BLaER1 (cell line): ENCODE results near the gene SVIL.
A peak's percentile ranks its signal among the peaks of the same experiment; 100 is the strongest.
"Not testable (repeated sequence)": the region's sequence is repeated elsewhere in the genome, so short reads cannot be mapped to it uniquely, and the experiment has no call there.

Experiments
- H3K27ac ChIP-seq: shearing (Covaris generic); formaldehyde crosslinking; 2 replicates; pipeline ENCODE4 v1.8.1; 2022
- H3K27me3 ChIP-seq: shearing (Covaris generic); formaldehyde crosslinking; 2 replicates; pipeline ENCODE4 v1.8.1; 2022
- H3K36me3 ChIP-seq: shearing (Covaris generic); formaldehyde crosslinking; 2 replicates; pipeline ENCODE4 v1.8.1; 2022
- H3K4me1 ChIP-seq: shearing (Covaris generic); formaldehyde crosslinking; 2 replicates; pipeline ENCODE4 v1.8.1; 2022
- H3K4me2 ChIP-seq: shearing (Covaris generic); formaldehyde crosslinking; 2 replicates; pipeline ENCODE4 v1.8.1; 2022
- H3K4me3 ChIP-seq: shearing (Covaris generic); formaldehyde crosslinking; 2 replicates; pipeline ENCODE4 v1.8.1; 2022
- H3K9ac ChIP-seq: shearing (Covaris generic); formaldehyde crosslinking; 2 replicates; pipeline ENCODE4 v1.8.1; 2022
- H3K9me3 ChIP-seq: shearing (Covaris generic); formaldehyde crosslinking; 2 replicates; pipeline ENCODE4 v1.8.1; 2022
- H4K20me1 ChIP-seq: shearing (Covaris generic); formaldehyde crosslinking; 2 replicates; pipeline ENCODE4 v1.8.1; 2022
- Cebpa-rat ChIP-seq: shearing (Covaris generic); IDR thresholded peaks from 2 replicates; pipeline ENCODE4 v1.8.1; 2022

The SVIL gene

DNA sequence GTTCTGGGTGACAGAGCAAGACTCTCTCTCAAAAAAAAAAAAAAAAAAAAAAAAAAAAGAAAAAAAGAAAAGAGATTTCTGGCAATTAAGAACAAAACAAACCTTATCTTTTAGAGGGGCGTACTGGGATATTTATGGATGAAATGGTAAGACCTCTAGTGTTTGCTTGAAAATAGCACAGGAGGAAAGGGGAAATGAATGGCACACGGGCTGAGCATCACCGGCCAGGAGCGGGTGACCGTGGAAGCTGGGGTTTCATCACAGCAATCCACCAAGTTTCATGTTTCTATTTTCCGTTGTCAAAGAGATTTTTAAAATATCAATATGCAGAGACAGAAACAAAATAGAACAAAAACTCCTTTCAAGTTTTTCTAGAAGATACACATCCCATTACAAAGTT, 105.6 kb downstream of the SVIL start:
- H3K9me3 ChIP-seq = no peaks in the 10 kb centered on the region
- no peaks in the 10 kb centered on the region for H4K20me1 ChIP-seq
- H3K9ac ChIP-seq = no peak overlapping the region
- no peaks in the 10 kb centered on the region for H3K27me3 ChIP-seq
- TF ChIP-seq Cebpa-rat = no peak
- H3K36me3 ChIP-seq = peaks cover 29% of the 10 kb centered on the region
- H3K27ac ChIP-seq = no peak overlapping the region
- H3K4me3 ChIP-seq = no peak overlapping the region
- H3K4me1 ChIP-seq = no peaks in the 10 kb centered on the region
- H3K4me2 ChIP-seq = no peak overlapping the region

DNA sequence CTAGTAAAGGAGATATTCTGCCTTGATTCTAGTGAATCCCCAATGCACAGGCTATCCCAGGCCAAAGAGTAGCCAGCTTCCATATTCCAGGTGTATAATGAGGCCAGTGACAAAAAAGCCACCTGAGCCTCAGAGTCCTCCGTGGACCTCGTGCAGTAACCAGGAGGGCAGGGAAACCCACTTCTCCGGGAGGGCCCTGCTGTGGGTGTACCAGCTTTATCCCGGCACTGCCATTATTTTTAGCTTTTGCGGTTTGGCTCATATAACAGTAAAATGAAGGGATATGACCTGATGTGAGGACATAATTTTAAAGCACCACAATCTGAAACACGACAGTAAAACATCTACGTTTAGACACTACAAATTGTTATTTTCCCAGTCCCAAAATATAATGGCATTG, 109.0 kb downstream of the SVIL start:
- H4K20me1 ChIP-seq = no peaks in the 10 kb centered on the region
- H3K4me3 ChIP-seq = no peak overlapping the region
- H3K27ac ChIP-seq = no peak overlapping the region
- H3K9me3 ChIP-seq = no peaks in the 10 kb centered on the region
- no peak overlapping the region for H3K4me2 ChIP-seq
- H3K4me1 ChIP-seq = peaks cover 11% of the 10 kb centered on the region
- no peak for TF ChIP-seq Cebpa-rat
- H3K27me3 ChIP-seq = no peaks in the 10 kb centered on the region
- no peak overlapping the region for H3K9ac ChIP-seq
- H3K36me3 ChIP-seq = peaks cover 47% of the 10 kb centered on the region

DNA sequence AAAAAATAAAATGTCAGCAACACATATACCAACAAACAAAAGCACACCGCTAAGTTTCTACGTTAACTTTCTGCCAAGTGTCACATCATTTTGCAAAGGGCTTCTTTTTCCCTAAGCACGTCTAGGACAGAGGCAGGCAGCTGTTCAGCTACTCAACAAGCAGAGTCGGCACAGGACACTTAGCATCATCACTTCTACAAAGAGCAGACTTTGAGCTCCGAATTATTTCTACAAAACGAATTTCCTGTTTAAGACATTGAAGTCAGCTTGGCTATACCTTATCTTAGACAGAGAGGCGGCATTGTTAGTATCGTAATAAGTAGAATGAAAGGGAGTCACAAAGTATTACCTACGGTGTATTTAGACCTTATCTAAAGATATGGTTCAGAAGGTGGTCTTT, 110.1 kb downstream of the SVIL start:
- Histone ChIP-seq H3K36me3 (peaks cover 51% of the 10 kb centered on the region), H3K4me3 (no peak overlapping the region), H3K27ac (no peak overlapping the region), H3K9me3 (no peaks in the 10 kb centered on the region), H3K9ac (no peak overlapping the region), H3K27me3 (no peaks in the 10 kb centered on the region), H3K4me1 (peaks cover 11% of the 10 kb centered on the region), H4K20me1 (no peaks in the 10 kb centered on the region), H3K4me2 (no peak overlapping the region)
- TF ChIP-seq Cebpa-rat = no peak

DNA sequence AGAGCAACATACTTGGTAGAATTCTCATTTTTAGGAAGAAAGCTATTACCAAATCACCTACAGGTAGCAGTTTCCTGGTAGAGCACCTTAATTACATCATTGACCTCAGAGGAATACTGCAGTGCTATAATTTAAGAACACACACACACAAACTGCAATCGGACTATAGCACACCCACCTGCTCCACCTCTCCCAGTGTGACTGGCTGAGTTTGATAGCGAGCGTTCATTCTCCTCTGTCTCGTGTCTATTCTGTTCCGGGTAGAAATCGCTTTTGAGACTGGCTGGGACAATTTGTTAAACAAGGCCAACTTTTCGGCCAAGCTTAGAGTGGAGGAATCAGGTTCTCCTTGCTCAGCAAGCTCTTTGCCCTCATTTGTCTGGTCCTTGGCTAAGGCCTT, 110.5 kb downstream of the SVIL start:
- H3K27me3 ChIP-seq = no peaks in the 10 kb centered on the region
- no peaks in the 10 kb centered on the region for H3K9me3 ChIP-seq
- no peak for TF ChIP-seq Cebpa-rat

DNA sequence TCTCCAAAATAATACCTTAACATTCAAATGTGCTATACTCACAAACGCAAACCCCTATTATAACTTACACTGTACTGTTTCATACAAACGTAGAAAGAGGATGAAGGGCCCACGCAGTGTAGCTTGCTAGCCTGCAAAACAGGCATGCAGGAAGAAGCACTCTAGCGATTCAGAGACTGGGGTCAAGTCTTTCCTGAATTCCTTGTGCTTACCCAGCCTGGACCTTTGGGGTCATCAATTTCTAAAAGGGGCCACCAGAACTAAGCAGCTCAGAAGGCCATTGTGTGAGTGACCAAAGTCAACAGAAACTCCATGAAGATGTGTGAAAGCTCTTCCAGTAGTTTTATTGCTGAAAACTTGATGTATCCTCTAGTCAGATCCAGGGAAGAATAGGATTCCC, 111.9 kb downstream of the SVIL start:
- Histone ChIP-seq H3K4me1 (peaks cover 11% of the 10 kb centered on the region), H3K36me3 (peaks cover 54% of the 10 kb centered on the region), H3K4me3 (no peak overlapping the region), H3K27ac (no peak overlapping the region), H3K27me3 (no peaks in the 10 kb centered on the region), H4K20me1 (no peaks in the 10 kb centered on the region), H3K4me2 (peak overlapping the region; percentile 40), H3K9me3 (no peaks in the 10 kb centered on the region), H3K9ac (no peak overlapping the region)
- TF ChIP-seq Cebpa-rat = no peak

More for the DNA sequence above, 110.5 kb downstream of the SVIL start:
- H3K4me2 ChIP-seq = no peak overlapping the region
- H3K9ac ChIP-seq = no peak overlapping the region
- no peak overlapping the region for H3K4me3 ChIP-seq
- peaks cover 50% of the 10 kb centered on the region for H3K36me3 ChIP-seq
- no peak overlapping the region for H3K27ac ChIP-seq
- H3K4me1 ChIP-seq = peaks cover 11% of the 10 kb centered on the region
- H4K20me1 ChIP-seq = no peaks in the 10 kb centered on the region

DNA sequence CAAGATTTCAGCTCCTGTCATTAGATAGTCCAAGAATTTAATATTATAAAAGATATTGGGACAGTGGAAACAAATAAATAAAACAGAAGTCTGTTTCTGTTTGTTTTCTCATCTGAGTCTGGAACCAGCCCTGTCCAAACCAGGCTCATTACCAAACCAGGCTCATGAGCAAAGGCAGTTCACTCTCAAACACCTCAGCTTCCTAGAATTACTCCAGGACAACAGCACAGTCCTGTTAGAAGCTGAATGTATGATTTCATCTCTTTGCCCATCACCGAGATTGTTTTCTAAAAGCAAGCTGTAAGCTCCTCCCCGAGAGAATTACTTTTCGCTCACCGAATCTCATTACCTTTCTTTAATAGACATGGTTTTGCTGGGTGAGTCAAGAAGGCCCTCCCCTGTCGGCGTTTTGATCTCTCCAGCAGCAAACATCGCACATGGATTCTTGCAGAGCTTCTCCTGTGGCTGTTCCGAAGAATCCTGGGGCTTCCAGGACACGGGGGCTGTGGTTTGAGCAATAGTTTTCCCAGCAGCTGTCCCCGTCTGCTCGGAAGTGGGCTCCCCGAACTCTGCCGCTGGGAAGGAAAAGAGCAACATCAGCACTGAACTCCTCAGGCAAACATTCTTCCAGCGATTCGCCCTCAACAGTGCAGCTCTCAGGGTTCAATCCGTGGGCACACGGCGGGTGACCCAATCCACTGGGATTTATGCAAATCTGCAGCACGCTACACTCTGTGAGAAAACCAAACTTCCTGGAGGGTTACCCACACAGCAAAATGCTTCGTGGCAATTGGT, 112.5 kb downstream of the SVIL start:
- Histone ChIP-seq H3K27me3 (no peaks in the 10 kb centered on the region), H4K20me1 (no peaks in the 10 kb centered on the region), H3K4me1 (peaks cover 11% of the 10 kb centered on the region), H3K9ac (no peak overlapping the region), H3K4me2 (peak overlapping the region; percentile 40), H3K4me3 (no peak overlapping the region), H3K36me3 (peaks cover 54% of the 10 kb centered on the region), H3K27ac (no peak overlapping the region), H3K9me3 (no peaks in the 10 kb centered on the region)
- no peak for TF ChIP-seq Cebpa-rat

DNA sequence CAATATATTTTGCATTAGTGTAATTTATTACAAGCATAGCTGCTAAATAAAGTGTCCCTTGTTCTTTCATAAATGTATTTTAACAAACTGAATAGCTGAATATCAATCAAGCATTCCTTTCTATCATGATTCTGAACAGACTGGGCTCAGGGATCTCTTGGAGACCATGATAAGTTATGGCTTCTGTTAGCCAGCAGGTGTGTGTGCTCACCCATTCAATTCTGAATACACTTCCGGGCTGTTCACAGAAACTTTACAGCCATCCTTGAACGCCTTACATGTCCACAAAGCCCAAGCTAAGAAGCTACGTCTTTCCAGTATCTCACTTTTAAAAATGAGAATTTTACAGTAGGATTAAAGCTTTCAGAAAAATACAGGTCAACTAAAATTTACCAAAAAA, 115.1 kb downstream of the SVIL start:
- peaks cover 60% of the 10 kb centered on the region for H3K36me3 ChIP-seq

DNA sequence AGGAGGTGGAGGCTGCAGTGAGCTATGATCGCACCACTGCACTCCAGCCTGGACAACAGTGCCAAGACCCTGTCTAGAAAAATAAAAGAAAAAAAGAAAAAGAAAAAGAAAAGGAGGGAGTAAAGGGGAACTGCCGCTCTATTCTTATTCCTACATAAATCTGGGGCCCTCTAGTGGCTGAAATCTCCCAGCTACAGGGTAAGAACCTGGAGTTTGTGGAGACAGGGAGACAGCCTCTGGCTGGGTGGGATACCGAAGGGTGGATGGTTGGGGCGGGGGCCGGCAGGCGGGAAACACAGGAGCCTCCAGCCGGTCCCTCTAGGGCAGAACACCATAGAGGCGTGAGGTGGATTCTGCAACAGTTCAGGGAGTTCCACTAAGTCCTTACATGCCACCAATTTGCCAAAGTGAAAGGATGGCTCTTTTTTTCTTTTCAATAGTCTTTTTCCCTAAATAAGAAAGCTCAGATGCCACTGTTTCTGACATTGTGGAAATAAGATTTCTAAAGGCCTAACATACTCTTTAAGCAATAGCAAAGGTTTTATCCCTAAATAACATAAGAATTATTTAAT, 117.3 kb downstream of the SVIL start:
- no peaks in the 10 kb centered on the region for H3K9me3 ChIP-seq
- no peak for TF ChIP-seq Cebpa-rat

More for the DNA sequence above, 115.1 kb downstream of the SVIL start:
- no peaks in the 10 kb centered on the region for H4K20me1 ChIP-seq
- H3K4me3 ChIP-seq = no peak overlapping the region
- no peaks in the 10 kb centered on the region for H3K9me3 ChIP-seq
- peaks cover 11% of the 10 kb centered on the region for H3K4me1 ChIP-seq
- TF ChIP-seq Cebpa-rat = no peak
- H3K27ac ChIP-seq = no peak overlapping the region
- no peaks in the 10 kb centered on the region for H3K27me3 ChIP-seq
- H3K4me2 ChIP-seq = no peak overlapping the region
- H3K9ac ChIP-seq = no peak overlapping the region

DNA sequence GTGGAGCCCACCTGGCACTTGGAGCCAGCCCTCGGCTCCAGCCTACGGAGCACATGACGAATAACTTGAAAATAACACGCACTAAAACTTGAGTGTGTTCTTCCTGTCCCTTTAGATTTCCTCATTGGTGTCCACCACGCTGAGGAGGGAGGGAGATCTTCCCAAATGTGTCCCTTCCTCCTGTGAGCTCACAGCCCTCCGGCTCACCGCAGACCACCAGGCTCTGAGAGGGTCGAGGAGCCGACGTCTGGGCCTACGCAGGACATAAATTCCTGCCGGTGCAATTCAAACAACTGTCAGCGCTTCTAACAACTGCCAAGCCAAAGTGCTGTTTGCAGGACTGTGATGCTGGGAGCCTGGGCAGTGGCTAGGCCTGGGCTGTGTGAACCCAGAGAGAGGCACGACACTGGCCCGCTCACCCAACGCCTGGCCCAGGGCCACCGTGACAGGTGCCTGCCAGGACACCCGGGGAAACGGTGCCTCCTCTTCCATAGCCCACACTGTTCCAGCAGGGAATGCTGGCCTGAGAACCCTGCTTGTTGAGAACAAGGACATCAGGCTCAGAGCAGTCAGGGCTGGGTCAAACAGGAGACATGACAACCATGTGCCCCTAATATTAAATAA, 118.3 kb downstream of the SVIL start:
- not testable (repeated sequence) for H3K9me3 ChIP-seq, H3K27me3 ChIP-seq, H3K27ac ChIP-seq, H3K4me3 ChIP-seq, H3K4me2 ChIP-seq, H3K4me1 ChIP-seq, H3K9ac ChIP-seq, H4K20me1 ChIP-seq
- peaks cover 32% of the 10 kb centered on the region for H3K36me3 ChIP-seq

More for the DNA sequence above, 117.3 kb downstream of the SVIL start:
- Histone ChIP-seq H3K4me1 (peaks cover 3% of the 10 kb centered on the region), H3K4me3 (no peak overlapping the region), H3K4me2 (no peak overlapping the region), H3K36me3 (peaks cover 40% of the 10 kb centered on the region), H4K20me1 (no peaks in the 10 kb centered on the region), H3K27ac (no peak overlapping the region), H3K27me3 (no peaks in the 10 kb centered on the region), H3K9ac (no peak overlapping the region)

DNA sequence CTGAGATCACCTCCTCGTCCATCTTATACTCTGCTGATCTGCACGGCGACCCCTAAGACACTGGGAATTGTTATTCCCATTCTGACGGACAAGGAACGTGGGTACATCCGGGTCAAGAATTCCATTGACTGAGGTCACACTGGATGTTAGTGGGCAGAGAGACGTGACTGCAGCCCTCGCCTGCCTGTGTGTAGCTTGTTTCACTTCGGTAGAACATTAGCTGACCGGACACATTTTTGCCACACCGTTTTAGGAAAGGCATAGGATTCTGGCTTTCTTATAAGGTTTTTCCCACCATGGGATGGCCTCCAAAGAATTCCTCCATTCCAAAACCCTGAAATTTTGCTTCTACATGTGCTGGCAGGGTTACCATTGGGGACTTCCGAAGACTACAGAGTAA, 118.9 kb downstream of the SVIL start:
- not testable (repeated sequence) for H3K4me2 ChIP-seq, H3K4me1 ChIP-seq, H4K20me1 ChIP-seq, H3K9me3 ChIP-seq, H3K27ac ChIP-seq, H3K9ac ChIP-seq, H3K27me3 ChIP-seq, H3K4me3 ChIP-seq
- peaks cover 27% of the 10 kb centered on the region for H3K36me3 ChIP-seq

DNA sequence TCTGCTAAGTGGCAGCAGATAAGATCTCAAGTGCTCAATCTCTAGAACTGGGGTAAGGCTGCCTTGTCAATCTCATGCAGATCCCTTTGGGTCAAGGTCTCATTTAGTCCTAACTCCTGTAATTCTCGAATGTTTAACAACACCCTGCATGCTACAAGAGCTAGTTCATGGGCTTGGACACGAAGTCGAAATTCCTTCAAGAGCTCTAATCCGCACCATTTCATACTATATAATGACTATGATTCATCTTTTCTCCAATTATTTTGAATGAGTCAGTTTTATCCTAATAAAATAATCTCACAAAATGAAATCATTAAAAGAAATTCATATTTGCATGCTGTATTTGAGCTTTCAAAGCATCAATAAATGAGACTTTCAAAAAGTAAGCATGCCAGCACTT, 119.7 kb downstream of the SVIL start:
- not testable (repeated sequence) for H3K9me3 ChIP-seq, H3K4me1 ChIP-seq, H4K20me1 ChIP-seq, H3K4me3 ChIP-seq, H3K4me2 ChIP-seq, H3K27ac ChIP-seq, H3K27me3 ChIP-seq, H3K9ac ChIP-seq
- peaks cover 19% of the 10 kb centered on the region; the same call in 1 of the 2 replicates for H3K36me3 ChIP-seq
